Tibial nerve (tissue), 4 donors: ENCODE measurements around the gene SYVN1. TPM values are rescaled to one million over a fixed set of nuclear protein-coding genes. Genes with fewer than 3 reads are reported as not detected.
A peak's percentile ranks its signal among the peaks of the same experiment; 100 is the strongest.

ENCODE experiments used
- DNase-seq, 2 donors: peaks; one replicate each; pipeline ENCODE4 v3.0.0-alpha.2; 2019; ENCODE audit warnings: low spot score in 2 of 2
- H3K27ac ChIP-seq, 4 donors: fragments of 200-600 bp; sonication (generic) in 3 of 4; one replicate each; pipeline ENCODE4 v1.5.1; 2017 to 2019; ENCODE audit warnings: mild to moderate bottlenecking in 1 of 4
- H3K27me3 ChIP-seq, 2 donors: fragments of 200-600 bp; sonication (generic) in 1 of 2; one replicate each; pipeline versions ENCODE4 v1.5.1 to v1.6.0; 2017 to 2019
- H3K36me3 ChIP-seq, 3 donors: fragments of 200-600 bp; sonication (generic); one replicate each; pipeline ENCODE4 v1.5.1; 2018 to 2019
- H3K4me1 ChIP-seq, 4 donors: fragments of 200-600 bp; sonication (generic) in 3 of 4; one replicate each; pipeline ENCODE4 v1.5.1; 2017 to 2019
- H3K4me3 ChIP-seq, 4 donors: fragments of 200-600 bp; sonication (generic) in 3 of 4; one replicate each; pipeline ENCODE4 v1.5.1; 2017 to 2019; ENCODE audit warnings: mild to moderate bottlenecking in 1 of 4, moderate library complexity in 1 of 4
- H3K9me3 ChIP-seq, 4 donors: fragments of 200-600 bp; sonication (generic) in 3 of 4; one replicate each; pipeline ENCODE4 v1.5.1; 2017 to 2019
- CTCF ChIP-seq, 5 experiments: fragments of 200-600 bp in 3 of 5; fragments of 450-650 bp in 2 of 5; sonication (generic) in 3 of 5; IDR thresholded peaks; one replicate each; pipeline ENCODE4 v1.5.1; 2016 to 2019; ENCODE audit warnings: antibody characterized with exemption in 5 of 5, mild to moderate bottlenecking in 3 of 5, moderate library complexity in 2 of 5
- EP300 ChIP-seq, 2 donors: sonication (generic); formaldehyde crosslinking; IDR thresholded peaks; one replicate each; pipeline ENCODE4 v1.6.1; 2017; ENCODE audit warnings: antibody characterized with exemption in 2 of 2, mild to moderate bottlenecking in 1 of 2
- POLR2A ChIP-seq, 2 donors: fragments of 450-650 bp; IDR thresholded peaks; one replicate each; pipeline ENCODE4 v1.6.1; 2017; ENCODE audit warnings: antibody characterized with exemption in 2 of 2, mild to moderate bottlenecking in 2 of 2, moderate library complexity in 2 of 2
- WGBS, 2 donors: methylation state at CpG; one replicate each; pipeline ENCODE4 v1.1.5; 2018; 5-methylcytosine and 5-hydroxymethylcytosine counted together
- total RNA-seq, 4 donors: library from RNA; depleted of rRNA; stranded (reverse); fragments of >200 nt; gene quantifications; one replicate each; pipeline ENCODE4 v1.1.0, GENCODE V29; 2016

SYVN1 gene
- total RNA-seq, 4 donors from 2014 or later, result 31.6 to 72.6 (median 58.3) TPM

- Histone ChIP-seq H3K9me3 (no peaks in the 10 kb centered on the region), H3K27me3 (no peaks in the 10 kb centered on the region), H3K4me3 (no peak overlapping the region), H3K27ac (no peak overlapping the region), H3K36me3 (peaks cover 0 to 32% (median 0%) of the 10 kb centered on the region in 3 donors), H3K4me1 (peaks cover 0 to 32% (median 2%) of the 10 kb centered on the region in 4 donors)
- TF ChIP-seq POLR2A (IDR thresholded peaks at IDR 0.05), result no peak
- no peak for TF ChIP-seq CTCF (IDR thresholded peaks at IDR 0.05)
- TF ChIP-seq EP300 (IDR thresholded peaks at IDR 0.05), result no peak
- DNase-seq, result no peak
- WGBS, 2 donors, result 65 to 68% methylated on average over 8 of the region's 8 CpGs
Observed at GRCh38 chr11:65102142-65103095, 31.9 kb downstream of the SYVN1 start.

DNA sequence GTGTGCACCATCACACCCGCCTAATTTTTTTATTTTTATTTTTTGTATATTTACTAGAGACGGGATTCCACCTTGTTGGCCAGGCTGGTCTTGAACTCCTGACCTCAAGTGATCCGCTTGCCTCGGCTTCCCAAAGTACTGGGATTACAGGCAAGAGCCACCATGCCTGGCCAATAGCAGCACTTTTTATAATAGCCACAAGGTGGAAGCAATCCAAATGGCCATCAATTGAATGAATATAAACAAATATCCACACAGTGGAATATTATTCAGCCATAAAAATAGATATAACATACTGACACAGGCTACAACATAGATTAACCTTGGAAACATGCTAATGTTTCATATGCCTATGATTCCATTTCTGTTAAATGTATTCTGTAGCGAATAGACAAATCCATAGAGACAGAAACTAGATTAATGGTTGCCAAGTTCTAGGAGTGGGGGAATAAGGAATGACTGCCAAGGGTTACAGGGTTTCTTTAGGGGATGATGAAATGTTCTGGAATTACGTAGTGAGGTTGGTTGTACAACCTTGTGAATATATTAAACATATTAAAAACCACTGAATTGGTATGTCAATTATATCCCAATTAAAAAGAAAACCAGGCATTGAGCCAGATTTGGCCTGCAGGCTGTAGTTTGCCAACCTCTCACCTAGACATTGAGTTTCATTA, 33.5 kb downstream of the SYVN1 start:
- no peak overlapping the region for H3K27ac ChIP-seq
- peaks cover 0 to 41% (median 10%) of the 10 kb centered on the region in 4 donors for H3K4me1 ChIP-seq
- TF ChIP-seq CTCF (IDR thresholded peaks at IDR 0.05), result no peak
- no peak for TF ChIP-seq EP300 (IDR thresholded peaks at IDR 0.05)
- no peak for TF ChIP-seq POLR2A (IDR thresholded peaks at IDR 0.05)
- H3K27me3 ChIP-seq, result no peaks in the 10 kb centered on the region
- H3K36me3 ChIP-seq, result peaks cover 0 to 27% (median 0%) of the 10 kb centered on the region in 3 donors
- WGBS, 2 donors, result 87 to 88% methylated on average over 6 of the region's 6 CpGs
- no peak for DNase-seq
- no peaks in the 10 kb centered on the region for H3K9me3 ChIP-seq
- no peak overlapping the region for H3K4me3 ChIP-seq

DNA sequence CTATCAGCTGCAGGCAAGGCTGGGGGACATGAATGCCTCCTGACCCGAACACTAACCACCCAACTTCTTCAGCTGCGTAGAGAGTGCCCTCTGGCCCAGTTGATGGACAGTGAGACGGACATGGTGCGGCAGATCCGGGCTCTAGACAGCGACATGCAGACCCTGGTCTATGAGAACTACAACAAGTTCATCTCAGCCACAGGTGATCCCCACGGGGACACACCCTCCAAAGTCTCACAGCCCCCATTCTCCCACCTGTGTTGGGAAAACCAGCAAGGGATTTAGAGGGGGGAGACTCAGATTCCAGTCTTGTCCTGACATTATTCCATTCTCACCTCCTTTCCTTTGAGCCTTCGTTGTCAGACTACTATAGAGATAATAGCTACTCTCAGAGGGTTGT, 37.4 kb downstream of the SYVN1 start:
- peaks cover 0 to 35% (median 12%) of the 10 kb centered on the region in 4 donors for H3K4me1 ChIP-seq
- H3K36me3 ChIP-seq, result peaks cover 0 to 11% (median 0%) of the 10 kb centered on the region in 3 donors
- WGBS, 2 donors, result 33 to 42% methylated on average over 8 of the region's 8 CpGs
- no peak for TF ChIP-seq POLR2A (IDR thresholded peaks at IDR 0.05)
- TF ChIP-seq EP300 (IDR thresholded peaks at IDR 0.05), result no peak
- TF ChIP-seq CTCF (IDR thresholded peaks at IDR 0.05), result no peak
- DNase-seq, result no peak
- H3K9me3 ChIP-seq, result no peaks in the 10 kb centered on the region
- peak overlapping the region; percentile 90 to 94 (median 92) for H3K4me3 ChIP-seq
- H3K27me3 ChIP-seq, result no peaks in the 10 kb centered on the region
- H3K27ac ChIP-seq, result peak overlapping the region in 3 of 4 donors; percentile 92 to 95 (median 93)

DNA sequence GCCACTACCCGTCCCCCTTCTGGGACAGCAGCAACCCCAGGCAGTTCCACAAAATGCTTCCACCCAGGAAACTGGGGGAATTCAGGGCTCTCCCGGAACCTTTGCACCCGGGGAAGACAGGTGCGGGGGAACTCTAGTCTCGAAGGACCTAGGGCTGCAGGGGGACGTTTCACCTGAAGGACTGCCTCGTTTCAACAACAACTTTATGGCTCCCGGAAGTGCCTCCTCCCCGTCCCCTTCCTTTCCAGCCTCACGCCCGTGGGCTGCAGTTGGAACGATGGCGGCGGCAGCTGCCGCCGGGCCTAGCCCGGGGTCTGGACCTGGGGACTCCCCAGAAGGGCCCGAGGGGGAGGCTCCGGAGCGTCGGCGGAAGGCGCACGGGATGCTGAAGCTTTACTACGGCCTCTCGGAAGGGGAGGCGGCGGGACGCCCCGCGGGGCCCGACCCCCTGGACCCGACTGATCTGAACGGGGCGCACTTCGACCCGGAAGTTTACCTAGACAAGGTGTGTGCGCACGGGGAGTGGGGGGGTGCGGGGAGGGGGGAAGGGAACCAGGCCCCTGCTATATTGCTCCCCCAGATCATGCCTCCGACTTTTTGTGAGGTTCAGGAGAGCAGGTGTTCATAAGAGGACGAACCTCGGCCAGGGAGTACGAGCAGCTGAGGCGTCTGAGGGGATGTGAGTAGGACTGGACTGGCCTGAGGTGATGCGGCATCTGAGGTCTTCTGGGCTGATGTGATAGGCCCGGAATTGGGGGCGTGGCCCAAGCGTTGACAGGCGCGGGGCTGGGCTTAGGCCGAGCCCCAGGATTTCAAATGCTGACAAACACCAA, 38.1 kb downstream of the SYVN1 start, which contains the start of gene VPS51:
Gene VPS51, plus strand, starts transcription at position 241 of the 833 bp plus-strand sequence. Its CDS starts 37 bp downstream, at position 278.
- TF ChIP-seq EP300 (IDR thresholded peaks at IDR 0.05) (peak; percentile 84 to 97), CTCF (IDR thresholded peaks at IDR 0.05) (peak in 2 of 5 experiments; percentile 45 to 66), POLR2A (IDR thresholded peaks at IDR 0.05) (peak in 1 of 2 donors; percentile 45)
- Histone ChIP-seq H3K36me3 (peaks cover 0 to 11% (median 0%) of the 10 kb centered on the region in 3 donors), H3K27ac (peak within 1 kb of the TSS; percentile 77 to 95 (median 92))

More for the DNA sequence above, 38.1 kb downstream of the SYVN1 start, which contains the start of gene VPS51:
- DNase-seq, result peak; percentile 76 to 83
- peak within 1 kb of the TSS; percentile 90 to 94 (median 92) for H3K4me3 ChIP-seq
- peaks cover 0 to 33% (median 12%) of the 10 kb centered on the region in 4 donors for H3K4me1 ChIP-seq
- no peaks in the 10 kb centered on the region for H3K27me3 ChIP-seq
- H3K9me3 ChIP-seq, result no peaks in the 10 kb centered on the region
- WGBS, 2 donors, result 0 to 1% methylated on average over 28 to 51 of the region's 52 CpGs
